ENCODE measurements around the gene DSCAM. TPM values are rescaled to one million over a fixed set of nuclear protein-coding genes. Genes with fewer than 3 reads are reported as not detected.

The DSCAM gene
- total RNA-seq, 1 experiment from 2014 or later = 0.13 TPM

DNA sequence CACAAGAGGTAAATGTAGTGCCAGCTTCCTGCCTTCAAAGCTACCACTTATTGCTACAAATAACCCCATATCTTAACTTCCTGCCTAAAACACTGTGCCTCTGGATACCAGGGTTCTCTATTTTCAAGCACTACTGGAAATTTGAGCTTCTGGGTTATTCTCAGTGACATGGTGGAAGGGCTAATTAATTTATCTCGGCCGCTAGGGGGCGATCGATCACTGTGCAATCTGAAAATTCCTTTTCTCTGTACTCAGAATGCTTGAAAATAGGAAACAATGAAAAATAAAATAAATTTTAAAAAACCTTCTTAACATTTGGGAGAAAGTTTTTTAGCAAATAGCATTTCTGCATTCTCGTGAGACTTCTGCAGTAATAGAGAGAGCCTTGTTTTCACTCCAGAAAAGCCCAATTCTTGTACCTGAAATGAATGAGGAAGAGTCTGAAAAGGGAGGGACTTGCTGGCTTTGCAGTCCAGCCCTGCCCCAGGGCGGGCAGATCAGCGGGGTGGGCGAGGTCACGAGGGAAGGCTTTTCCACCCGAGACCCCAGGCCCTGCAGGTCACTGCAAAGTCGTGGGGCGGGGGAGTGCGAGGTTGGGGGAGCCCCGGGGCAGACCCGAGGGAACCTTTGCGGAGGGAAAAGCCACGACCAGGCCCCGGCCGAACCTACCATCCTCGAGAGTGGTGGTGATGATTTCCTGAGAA is 703.0 kb downstream of the DSCAM start:
- POLR2A ChIA-PET = interaction anchor here (0.6 kb wide), 1 partner anchor 96 kb away, joined by 4 read pairs; no protein-coding TSS in a partner anchor
- TF ChIP-seq ETV6 (CRISPR knock-in tag; IDR thresholded peaks at IDR 0.05) (no peak), USF1 (CRISPR knock-in tag; IDR thresholded peaks at IDR 0.05) (no peak), MXD4 (CRISPR knock-in tag; IDR thresholded peaks at IDR 0.05; ENCODE audit: borderline replicate concordance) (no peak), CBFB (CRISPR knock-in tag; IDR thresholded peaks at IDR 0.05; ENCODE audit: low read depth) (no peak)
- TF ChIP-seq, protein P1, sequence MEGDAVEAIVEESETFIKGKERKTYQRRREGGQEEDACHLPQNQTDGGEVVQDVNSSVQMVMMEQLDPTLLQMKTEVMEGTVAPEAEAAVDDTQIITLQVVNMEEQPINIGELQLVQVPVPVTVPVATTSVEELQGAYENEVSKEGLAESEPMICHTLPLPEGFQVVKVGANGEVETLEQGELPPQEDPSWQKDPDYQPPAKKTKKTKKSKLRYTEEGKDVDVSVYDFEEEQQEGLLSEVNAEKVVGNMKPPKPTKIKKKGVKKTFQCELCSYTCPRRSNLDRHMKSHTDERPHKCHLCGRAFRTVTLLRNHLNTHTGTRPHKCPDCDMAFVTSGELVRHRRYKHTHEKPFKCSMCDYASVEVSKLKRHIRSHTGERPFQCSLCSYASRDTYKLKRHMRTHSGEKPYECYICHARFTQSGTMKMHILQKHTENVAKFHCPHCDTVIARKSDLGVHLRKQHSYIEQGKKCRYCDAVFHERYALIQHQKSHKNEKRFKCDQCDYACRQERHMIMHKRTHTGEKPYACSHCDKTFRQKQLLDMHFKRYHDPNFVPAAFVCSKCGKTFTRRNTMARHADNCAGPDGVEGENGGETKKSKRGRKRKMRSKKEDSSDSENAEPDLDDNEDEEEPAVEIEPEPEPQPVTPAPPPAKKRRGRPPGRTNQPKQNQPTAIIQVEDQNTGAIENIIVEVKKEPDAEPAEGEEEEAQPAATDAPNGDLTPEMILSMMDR (IDR thresholded peaks at IDR 0.05) = peak; percentile 74
- TF ChIP-seq, protein P2, sequence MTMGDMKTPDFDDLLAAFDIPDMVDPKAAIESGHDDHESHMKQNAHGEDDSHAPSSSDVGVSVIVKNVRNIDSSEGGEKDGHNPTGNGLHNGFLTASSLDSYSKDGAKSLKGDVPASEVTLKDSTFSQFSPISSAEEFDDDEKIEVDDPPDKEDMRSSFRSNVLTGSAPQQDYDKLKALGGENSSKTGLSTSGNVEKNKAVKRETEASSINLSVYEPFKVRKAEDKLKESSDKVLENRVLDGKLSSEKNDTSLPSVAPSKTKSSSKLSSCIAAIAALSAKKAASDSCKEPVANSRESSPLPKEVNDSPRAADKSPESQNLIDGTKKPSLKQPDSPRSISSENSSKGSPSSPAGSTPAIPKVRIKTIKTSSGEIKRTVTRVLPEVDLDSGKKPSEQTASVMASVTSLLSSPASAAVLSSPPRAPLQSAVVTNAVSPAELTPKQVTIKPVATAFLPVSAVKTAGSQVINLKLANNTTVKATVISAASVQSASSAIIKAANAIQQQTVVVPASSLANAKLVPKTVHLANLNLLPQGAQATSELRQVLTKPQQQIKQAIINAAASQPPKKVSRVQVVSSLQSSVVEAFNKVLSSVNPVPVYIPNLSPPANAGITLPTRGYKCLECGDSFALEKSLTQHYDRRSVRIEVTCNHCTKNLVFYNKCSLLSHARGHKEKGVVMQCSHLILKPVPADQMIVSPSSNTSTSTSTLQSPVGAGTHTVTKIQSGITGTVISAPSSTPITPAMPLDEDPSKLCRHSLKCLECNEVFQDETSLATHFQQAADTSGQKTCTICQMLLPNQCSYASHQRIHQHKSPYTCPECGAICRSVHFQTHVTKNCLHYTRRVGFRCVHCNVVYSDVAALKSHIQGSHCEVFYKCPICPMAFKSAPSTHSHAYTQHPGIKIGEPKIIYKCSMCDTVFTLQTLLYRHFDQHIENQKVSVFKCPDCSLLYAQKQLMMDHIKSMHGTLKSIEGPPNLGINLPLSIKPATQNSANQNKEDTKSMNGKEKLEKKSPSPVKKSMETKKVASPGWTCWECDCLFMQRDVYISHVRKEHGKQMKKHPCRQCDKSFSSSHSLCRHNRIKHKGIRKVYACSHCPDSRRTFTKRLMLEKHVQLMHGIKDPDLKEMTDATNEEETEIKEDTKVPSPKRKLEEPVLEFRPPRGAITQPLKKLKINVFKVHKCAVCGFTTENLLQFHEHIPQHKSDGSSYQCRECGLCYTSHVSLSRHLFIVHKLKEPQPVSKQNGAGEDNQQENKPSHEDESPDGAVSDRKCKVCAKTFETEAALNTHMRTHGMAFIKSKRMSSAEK (CRISPR knock-in tag; IDR thresholded peaks at IDR 0.05; ENCODE audit: borderline replicate concordance) = no peak
- TF ChIP-seq, protein P3, sequence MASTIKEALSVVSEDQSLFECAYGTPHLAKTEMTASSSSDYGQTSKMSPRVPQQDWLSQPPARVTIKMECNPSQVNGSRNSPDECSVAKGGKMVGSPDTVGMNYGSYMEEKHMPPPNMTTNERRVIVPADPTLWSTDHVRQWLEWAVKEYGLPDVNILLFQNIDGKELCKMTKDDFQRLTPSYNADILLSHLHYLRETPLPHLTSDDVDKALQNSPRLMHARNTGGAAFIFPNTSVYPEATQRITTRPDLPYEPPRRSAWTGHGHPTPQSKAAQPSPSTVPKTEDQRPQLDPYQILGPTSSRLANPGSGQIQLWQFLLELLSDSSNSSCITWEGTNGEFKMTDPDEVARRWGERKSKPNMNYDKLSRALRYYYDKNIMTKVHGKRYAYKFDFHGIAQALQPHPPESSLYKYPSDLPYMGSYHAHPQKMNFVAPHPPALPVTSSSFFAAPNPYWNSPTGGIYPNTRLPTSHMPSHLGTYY (CRISPR knock-in tag; IDR thresholded peaks at IDR 0.05) = no peak

GRCh38 chr21:40141621-40142020 is 705.3 kb downstream of the DSCAM start:
- H3K9me3 Mint-ChIP-seq = no peaks in the 10 kb centered on the region
- DNase-seq (ENCODE audit: low spot score) (no peak), ATAC-seq (no peak)
- H3K36me3 Mint-ChIP-seq = no peaks in the 10 kb centered on the region
- H3K4me1 Mint-ChIP-seq = peaks cover 5% of the 10 kb centered on the region; the same call in 1 of the 2 replicates
- no peaks in the 10 kb centered on the region for H3K27me3 Mint-ChIP-seq (ENCODE audit: low read depth)
- no peak overlapping the region for H3K27ac Mint-ChIP-seq
- ChIA-PET POLR2A (no interaction called here), CTCF (no interaction called here)
- no peak overlapping the region for H3K4me3 Mint-ChIP-seq
- TF ChIP-seq ATF1 (CRISPR knock-in tag; IDR thresholded peaks at IDR 0.05) = no peak
- no peak for TF ChIP-seq CREB1 (CRISPR knock-in tag; IDR thresholded peaks at IDR 0.05)
- no peak for TF ChIP-seq ZNF416 (CRISPR knock-in tag; IDR thresholded peaks at IDR 0.05)
- TF ChIP-seq, protein P2 (CRISPR knock-in tag; IDR thresholded peaks at IDR 0.05; ENCODE audit: borderline replicate concordance) = no peak
- no peak for TF ChIP-seq E2F4 (CRISPR knock-in tag; IDR thresholded peaks at IDR 0.05; ENCODE audit: borderline replicate concordance, low read depth)

More for the DNA sequence above, 703.0 kb downstream of the DSCAM start:
- Mint-ChIP-seq H3K4me3 (no peak overlapping the region), H3K9me3 (no peaks in the 10 kb centered on the region), H3K27ac (no peak overlapping the region), H3K36me3 (no peaks in the 10 kb centered on the region), H3K4me1 (peaks cover 5% of the 10 kb centered on the region; the same call in 1 of the 2 replicates), H3K27me3 (ENCODE audit: low read depth) (no peaks in the 10 kb centered on the region)
- peak; percentile 69 for DNase-seq (ENCODE audit: low spot score)
- CTCF ChIA-PET = interaction anchor here (0.5 to 1.5 kb wide), 37 partner anchors 9 to 893 kb away, joined by 3 to 33 read pairs (median 3); no protein-coding TSS in a partner anchor
- peak; percentile 69 for ATAC-seq
